Loucy (cell line): ENCODE measurements around the gene LTB4R.

Experiments used
- H2AFZ ChIP-seq: fragments of 200-600 bp; sonication (generic); 2 replicates; pipeline ENCODE4 v1.6.0; 2016; ENCODE audit warnings: antibody characterized with exemption, mild to moderate bottlenecking, low read length, moderate library complexity
- H3F3A ChIP-seq: fragments of 200-600 bp; 2 replicates; pipeline ENCODE4 v1.6.0; 2016; ENCODE audit warnings: antibody characterized with exemption, low read depth, mild to moderate bottlenecking
- H3K27me3 ChIP-seq: fragments of 200-600 bp; sonication (generic); 2 replicates; pipeline ENCODE4 v1.6.1; 2014; ENCODE audit warnings: low read length, mild to moderate bottlenecking; ENCODE audit not compliant: insufficient read depth, poor library complexity, severe bottlenecking
- H3K36me3 ChIP-seq: fragments of 200-600 bp; sonication (generic); 2 replicates; pipeline ENCODE4 v1.6.1; 2016; ENCODE audit warnings: low read length; ENCODE audit not compliant: insufficient read depth
- H3K4me1 ChIP-seq: fragments of 200-600 bp; sonication (generic); 2 replicates; pipeline ENCODE4 v1.5.1; 2014; ENCODE audit warnings: low read length, mild to moderate bottlenecking; ENCODE audit not compliant: insufficient read depth, poor library complexity, severe bottlenecking
- H3K4me2 ChIP-seq: fragments of 200-600 bp; sonication (generic); 2 replicates; pipeline ENCODE4 v1.6.0; 2014; ENCODE audit warnings: antibody characterized with exemption, low read length, low read depth, mild to moderate bottlenecking; ENCODE audit not compliant: poor library complexity, severe bottlenecking
- H3K4me3 ChIP-seq: fragments of 200-600 bp; sonication (generic); 2 replicates; pipeline ENCODE4 v1.5.1; 2014; ENCODE audit warnings: low read length, mild to moderate bottlenecking, mixed read lengths; ENCODE audit not compliant: poor library complexity, severe bottlenecking
- H3K79me2 ChIP-seq: fragments of 200-600 bp; sonication (generic); 2 replicates; pipeline ENCODE4 v1.6.1; 2014; ENCODE audit warnings: low read length; ENCODE audit not compliant: insufficient read depth
- H3K9ac ChIP-seq: fragments of 200-600 bp; sonication (generic); 2 replicates; pipeline ENCODE4 v1.6.0; 2014; ENCODE audit warnings: mild to moderate bottlenecking, low read depth, low read length, moderate library complexity; ENCODE audit not compliant: poor library complexity, severe bottlenecking
- H3K9me2 ChIP-seq: fragments of 200-600 bp; sonication (generic); replicated peaks from 2 replicates; pipeline ENCODE4 v1.6.1; 2016; ENCODE audit warnings: low read depth, low read length, mixed read lengths
- H3K9me3 ChIP-seq: fragments of 200-600 bp; sonication (generic); 2 replicates; pipeline ENCODE4 v1.6.1; 2014; ENCODE audit warnings: mild to moderate bottlenecking, antibody characterized with exemption, low read length, low read depth; ENCODE audit not compliant: insufficient read depth
- H4K20me1 ChIP-seq: fragments of 200-600 bp; sonication (generic); 2 replicates; pipeline ENCODE4 v1.6.0; 2014; ENCODE audit warnings: antibody characterized with exemption, low read length, mild to moderate bottlenecking; ENCODE audit not compliant: insufficient read depth, poor library complexity, severe bottlenecking
- EZH2phosphoT487 ChIP-seq: fragments of 200-600 bp; IDR thresholded peaks from 2 replicates; pipeline ENCODE4 v1.6.1; 2018; ENCODE audit warnings: antibody characterized with exemption, mild to moderate bottlenecking, moderate library complexity, borderline replicate concordance
- TF ChIP-seq, protein P1 (sequence below): fragments of 200-600 bp; sonication (generic); conservative IDR thresholded peaks from 2 replicates; pipeline ENCODE4 v1.5.1; 2014; ENCODE audit warnings: mild to moderate bottlenecking, antibody characterized with exemption, low read length

LTB4R gene

GRCh38 chr14:24315807-24316596 is 4.7 kb downstream of the LTB4R start:
- peaks cover 24% of the 10 kb centered on the region for H3K4me1 ChIP-seq
- H3K4me3 ChIP-seq, result no peak overlapping the region
- H3K9me2 ChIP-seq, result no peaks in the 10 kb centered on the region
- H4K20me1 ChIP-seq, result no peaks in the 10 kb centered on the region
- TF ChIP-seq, protein P1, sequence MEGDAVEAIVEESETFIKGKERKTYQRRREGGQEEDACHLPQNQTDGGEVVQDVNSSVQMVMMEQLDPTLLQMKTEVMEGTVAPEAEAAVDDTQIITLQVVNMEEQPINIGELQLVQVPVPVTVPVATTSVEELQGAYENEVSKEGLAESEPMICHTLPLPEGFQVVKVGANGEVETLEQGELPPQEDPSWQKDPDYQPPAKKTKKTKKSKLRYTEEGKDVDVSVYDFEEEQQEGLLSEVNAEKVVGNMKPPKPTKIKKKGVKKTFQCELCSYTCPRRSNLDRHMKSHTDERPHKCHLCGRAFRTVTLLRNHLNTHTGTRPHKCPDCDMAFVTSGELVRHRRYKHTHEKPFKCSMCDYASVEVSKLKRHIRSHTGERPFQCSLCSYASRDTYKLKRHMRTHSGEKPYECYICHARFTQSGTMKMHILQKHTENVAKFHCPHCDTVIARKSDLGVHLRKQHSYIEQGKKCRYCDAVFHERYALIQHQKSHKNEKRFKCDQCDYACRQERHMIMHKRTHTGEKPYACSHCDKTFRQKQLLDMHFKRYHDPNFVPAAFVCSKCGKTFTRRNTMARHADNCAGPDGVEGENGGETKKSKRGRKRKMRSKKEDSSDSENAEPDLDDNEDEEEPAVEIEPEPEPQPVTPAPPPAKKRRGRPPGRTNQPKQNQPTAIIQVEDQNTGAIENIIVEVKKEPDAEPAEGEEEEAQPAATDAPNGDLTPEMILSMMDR, result no peak
- no peak for TF ChIP-seq EZH2phosphoT487
- H3K79me2 ChIP-seq, result no peaks in the 10 kb centered on the region
- no peak overlapping the region for H3K4me2 ChIP-seq
- H3K27me3 ChIP-seq, result no peaks in the 10 kb centered on the region
- no peak overlapping the region for H2AFZ ChIP-seq
- H3K9me3 ChIP-seq, result no peaks in the 10 kb centered on the region
- no peaks in the 10 kb centered on the region for H3K36me3 ChIP-seq
- H3F3A ChIP-seq, result no peaks in the 10 kb centered on the region
- no peak overlapping the region for H3K9ac ChIP-seq

DNA sequence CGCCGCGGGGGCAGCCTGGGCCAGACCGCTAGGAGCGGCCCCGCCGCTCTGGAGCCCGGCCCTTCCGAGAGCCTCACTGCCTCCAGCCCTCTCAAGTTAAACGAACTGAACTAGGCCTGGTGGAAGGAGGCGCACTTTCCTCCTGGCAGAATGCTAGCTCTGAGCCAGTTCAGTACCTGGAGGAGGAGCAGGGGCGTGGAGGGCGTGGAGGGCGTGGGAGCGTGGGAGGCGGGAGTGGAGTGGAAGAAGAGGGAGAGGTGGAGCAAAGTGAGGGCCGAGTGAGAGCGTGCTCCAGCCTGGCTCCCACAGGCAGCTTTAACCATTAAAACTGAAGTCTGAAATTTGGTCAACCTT is 5.3 kb downstream of the LTB4R start:
- no peaks in the 10 kb centered on the region for H3K9me3 ChIP-seq
- no peaks in the 10 kb centered on the region for H3F3A ChIP-seq
- no peak overlapping the region for H2AFZ ChIP-seq
- H3K79me2 ChIP-seq, result no peaks in the 10 kb centered on the region
- no peak for TF ChIP-seq EZH2phosphoT487
- TF ChIP-seq, protein P1, result no peak
- H3K4me1 ChIP-seq, result peaks cover 24% of the 10 kb centered on the region
- H3K9me2 ChIP-seq, result no peaks in the 10 kb centered on the region
- H3K4me3 ChIP-seq, result no peak overlapping the region
- H3K9ac ChIP-seq, result no peak overlapping the region
- H3K4me2 ChIP-seq, result no peak overlapping the region
- H3K27me3 ChIP-seq, result no peaks in the 10 kb centered on the region
- H3K36me3 ChIP-seq, result no peaks in the 10 kb centered on the region
- H4K20me1 ChIP-seq, result no peaks in the 10 kb centered on the region

GRCh38 chr14:24317141-24317928 is 6.0 kb downstream of the LTB4R start:
- H3K9me3 ChIP-seq, result no peaks in the 10 kb centered on the region
- no peak overlapping the region for H3K4me3 ChIP-seq
- no peak overlapping the region for H3K4me2 ChIP-seq
- H3F3A ChIP-seq, result no peaks in the 10 kb centered on the region
- no peaks in the 10 kb centered on the region for H3K79me2 ChIP-seq
- no peak for TF ChIP-seq EZH2phosphoT487
- TF ChIP-seq, protein P1, result no peak
- no peaks in the 10 kb centered on the region for H3K27me3 ChIP-seq
- H2AFZ ChIP-seq, result no peak overlapping the region
- no peak overlapping the region for H3K9ac ChIP-seq
- H3K36me3 ChIP-seq, result no peaks in the 10 kb centered on the region
- H4K20me1 ChIP-seq, result no peaks in the 10 kb centered on the region
- peaks cover 22% of the 10 kb centered on the region for H3K4me1 ChIP-seq
- H3K9me2 ChIP-seq, result no peaks in the 10 kb centered on the region
